A549 (cell line): Measurements from ENCODE around the gene METTL3. TPM values are rescaled to one million over a fixed set of nuclear protein-coding genes. Genes with fewer than 3 reads are reported as not detected.

Source experiments
- ATAC-seq, 2 experiments: fragments of 200-7000 bp in 1 of 2; fragments of >200 bp in 1 of 2; cut with Nextera tagmentation in 1 of 2; cut with Tn5 transposase in 1 of 2; 3 replicates each; pipeline versions ENCODE4 v1.8.0 to v1.9.1; 2018 to 2020; ENCODE audit warnings: mild to moderate bottlenecking in 1 of 2, moderate library complexity in 1 of 2
- CTCF ChIA-PET: fragments of 300-600 bp; sonication (Branson Sonifier 250); formaldehyde crosslinking; extraction: SDS; loops from one replicate; lab custom pipeline; 2021; ENCODE audit warnings: antibody characterized with exemption, inconsistent platforms; lab: Yijun Ruan, JAX
- POLR2A ChIA-PET: fragments of 350-600 bp; formaldehyde crosslinking; extraction: SDS; loops from one replicate; lab custom pipeline; 2021; ENCODE audit warnings: antibody characterized with exemption, inconsistent platforms; lab: Yijun Ruan, JAX
- DNase-seq, 2 experiments: peaks; one replicate each; pipeline versions ENCODE4 v3.0.0 to v3.0.0-alpha.2; 2011 to 2016; ENCODE audit warnings: low read depth in 1 of 2, low spot score in 1 of 2
- FAIRE-seq: peaks from 2 replicates; lab custom pipeline; 2011; peaks lifted over from hg19 to GRCh38; lab: Jason Lieb, UNC
- H3K27ac ChIP-seq, 2 experiments: fragments of >200 bp; sonication (Bioruptor Twin); formaldehyde crosslinking; 3 replicates each; pipeline ENCODE4 v1.5.1; 2016 to 2017
- H3K4me1 ChIP-seq: fragments of >200 bp; sonication (Bioruptor Twin); formaldehyde crosslinking; 3 replicates; pipeline ENCODE4 v1.6.1; 2016
- H3K4me2 ChIP-seq: fragments of >200 bp; sonication (Bioruptor Twin); formaldehyde crosslinking; 3 replicates; pipeline ENCODE4 v1.6.1; 2016
- H3K4me3 ChIP-seq: fragments of >200 bp; sonication (Bioruptor Twin); formaldehyde crosslinking; 3 replicates; pipeline ENCODE4 v1.5.1; 2016
- H3K9me3 ChIP-seq: fragments of >200 bp; sonication (Bioruptor Twin); formaldehyde crosslinking; 3 replicates; pipeline ENCODE4 v1.6.1; 2016
- BCL3 ChIP-seq: fragments of >200 bp; sonication (Bioruptor Twin); formaldehyde crosslinking; IDR thresholded peaks from 3 replicates; pipeline ENCODE4 v1.6.1; 2016
- BHLHE40 ChIP-seq: IDR thresholded peaks from 2 replicates; pipeline ENCODE4 v1.6.1; 2012; ENCODE audit warnings: low read depth, low read length, inconsistent platforms
- CBX2 ChIP-seq: fragments of 200-600 bp; sonication (generic); IDR thresholded peaks from 2 replicates; pipeline ENCODE4 v1.6.1; 2016; ENCODE audit warnings: low read depth, mild to moderate bottlenecking, borderline replicate concordance
- CTCF ChIP-seq: fragments of >200 bp; sonication (Bioruptor Twin); formaldehyde crosslinking; IDR thresholded peaks from 3 replicates; pipeline ENCODE4 v1.5.1; 2016
- EHF ChIP-seq: fragments of 250-450 bp; sonication (Bioruptor Pico); IDR thresholded peaks from 2 replicates; pipeline ENCODE4 v1.5.0; 2020; ENCODE audit warnings: mild to moderate bottlenecking
- EP300 ChIP-seq, 2 experiments: fragments of >200 bp; sonication (Bioruptor Twin); formaldehyde crosslinking; IDR thresholded peaks; 2 replicates in 1 of 2; 3 replicates in 1 of 2; pipeline ENCODE4 v1.6.1; 2016 to 2017
- GATA3 ChIP-seq: IDR thresholded peaks from 2 replicates; pipeline ENCODE4 v1.6.1; 2012; ENCODE audit warnings: borderline replicate concordance
- HES2 ChIP-seq: fragments of >200 bp; sonication (Bioruptor Twin); formaldehyde crosslinking; IDR thresholded peaks from 2 replicates; pipeline ENCODE4 v1.6.1; 2016
- HOXB13 ChIP-seq: fragments of 250-450 bp; sonication (Bioruptor Pico); IDR thresholded peaks from 2 replicates; pipeline ENCODE4 v1.5.0; 2020; ENCODE audit warnings: low read depth, mild to moderate bottlenecking, moderate library complexity
- HOXB5 ChIP-seq: fragments of 250-450 bp; sonication (Bioruptor Pico); IDR thresholded peaks from 2 replicates; pipeline ENCODE4 v1.5.0; 2020; ENCODE audit warnings: mild to moderate bottlenecking, moderate library complexity
- JUN ChIP-seq, 2 experiments: fragments of >200 bp; sonication (Bioruptor Twin); formaldehyde crosslinking; IDR thresholded peaks; 2 replicates in 1 of 2; 3 replicates in 1 of 2; pipeline ENCODE4 v1.6.1; 2016 to 2017
- KDM1A ChIP-seq: fragments of 200-600 bp; sonication (generic); IDR thresholded peaks from 2 replicates; pipeline ENCODE4 v1.6.1; 2016; ENCODE audit warnings: low read depth, mild to moderate bottlenecking
- KDM5A ChIP-seq: fragments of 200-600 bp; sonication (generic); IDR thresholded peaks from 2 replicates; pipeline ENCODE4 v1.6.1; 2016; ENCODE audit warnings: antibody characterized with exemption, mild to moderate bottlenecking
- MAFK ChIP-seq: fragments of 450-650 bp; IDR thresholded peaks from 2 replicates; pipeline ENCODE4 v1.6.1; 2014; ENCODE audit not compliant: partially characterized antibody
- MAX ChIP-seq: IDR thresholded peaks from 2 replicates; pipeline ENCODE4 v1.6.1; 2012
- MAZ ChIP-seq: fragments of 150-350 bp; IDR thresholded peaks from 2 replicates; pipeline ENCODE4 v1.6.1; 2014; ENCODE audit warnings: antibody characterized with exemption, low read depth, low read length, borderline replicate concordance
- NFE2L2 ChIP-seq: fragments of 150-350 bp; conservative IDR thresholded peaks from 2 replicates; pipeline ENCODE4 v1.6.1; 2014; ENCODE audit warnings: low read length
- NR3C1 ChIP-seq: fragments of >200 bp; sonication (Bioruptor Twin); formaldehyde crosslinking; IDR thresholded peaks from 3 replicates; pipeline ENCODE4 v1.6.1; 2017
- PHF8 ChIP-seq: fragments of 200-600 bp; sonication (generic); IDR thresholded peaks from 2 replicates; pipeline ENCODE4 v1.6.1; 2016; ENCODE audit warnings: low read depth, mild to moderate bottlenecking, antibody characterized with exemption, moderate library complexity, borderline replicate concordance
- POLR2A ChIP-seq: IDR thresholded peaks from 2 replicates; pipeline ENCODE4 v1.6.1; 2012; ENCODE audit warnings: mild to moderate bottlenecking, low read length
- POLR2AphosphoS2 ChIP-seq: conservative IDR thresholded peaks from 2 replicates; pipeline ENCODE4 v1.6.1; 2012; ENCODE audit warnings: low read length, improper control_type of control experiment, inconsistent platforms
- RARB ChIP-seq: fragments of 250-450 bp; sonication (Bioruptor Pico); IDR thresholded peaks from 2 replicates; pipeline ENCODE4 v1.8.0; 2021; ENCODE audit warnings: mild to moderate bottlenecking, moderate library complexity
- RCOR1 ChIP-seq: fragments of 150-350 bp; IDR thresholded peaks from 2 replicates; pipeline ENCODE4 v1.6.1; 2014; ENCODE audit warnings: antibody characterized with exemption, low read length, low read depth
- RFX5 ChIP-seq: fragments of 450-650 bp; IDR thresholded peaks from 2 replicates; pipeline ENCODE4 v1.7.1; 2014; ENCODE audit warnings: antibody characterized with exemption, mild to moderate bottlenecking, moderate library complexity
- SMC3 ChIP-seq: fragments of >200 bp; sonication (Bioruptor Twin); formaldehyde crosslinking; IDR thresholded peaks from 3 replicates; pipeline ENCODE4 v1.6.1; 2018; ENCODE audit warnings: inconsistent platforms
- ZFP36 ChIP-seq: fragments of 450-650 bp; IDR thresholded peaks from 2 replicates; pipeline ENCODE4 v1.6.1; 2014; ENCODE audit warnings: borderline replicate concordance; ENCODE audit not compliant: partially characterized antibody
- WGBS: methylation state at CpG from one replicate; pipeline ENCODE4 v1.1.6; 2017; ENCODE audit errors: missing lambda C conversion rate; 5-methylcytosine and 5-hydroxymethylcytosine counted together
- polyA plus RNA-seq, 4 experiments: library from polyadenylated mRNA; depleted of rRNA in 3 of 4; stranded (reverse); fragments of >200 nt; fragmentation: RNase III in 1 of 4; extraction: RNeasy Plus Mini Kit Qiagen cat#74134 plus additional on column Dnase treatment in 1 of 4; gene quantifications; 2 replicates in 3 of 4; 3 replicates in 1 of 4; pipeline ENCODE4 v1.2.3, GENCODE V29; 2011 to 2017
- TF ChIP-seq, protein P1 (sequence below): IDR thresholded peaks from 2 replicates; pipeline ENCODE4 v1.6.1; 2012; ENCODE audit warnings: low read depth, borderline replicate concordance

The METTL3 gene
- polyA plus RNA-seq, 2 of the 4 experiments (the other 2 are of a cell fraction), result 63.2 to 103 TPM

DNA sequence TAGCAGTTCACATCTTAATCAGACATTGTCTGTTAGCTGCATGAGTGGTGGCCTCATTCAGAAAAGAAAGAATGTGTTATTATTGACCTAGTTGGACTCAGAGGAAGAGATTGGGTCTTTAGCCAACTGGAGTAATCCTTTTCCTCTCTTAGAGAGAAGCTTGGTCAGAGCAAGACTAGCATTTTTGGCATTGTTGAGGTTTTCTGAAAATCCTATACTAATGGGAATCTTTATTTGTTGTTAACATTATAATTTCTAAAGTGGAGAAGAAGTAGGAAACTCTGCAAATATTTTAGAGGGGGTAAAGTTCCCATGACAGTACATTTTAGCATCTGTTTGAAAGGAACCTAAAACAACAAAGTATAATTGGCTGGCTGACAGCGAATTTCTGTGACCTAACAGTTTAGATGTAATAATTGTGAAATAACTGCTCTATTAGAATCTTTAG, 24.5 kb downstream of the METTL3 start:
- CTCF ChIA-PET, result interaction anchor here (0.6 to 7.1 kb wide), 3 partner anchors 9 to 59 kb away, joined by 3 to 66 read pairs (median 41); partner anchors contain the start of genes RAB2B and TOX4
- TF ChIP-seq MAX, result no peak
- TF ChIP-seq RCOR1, result no peak
- TF ChIP-seq EHF (CRISPR knock-in tag), result no peak
- no peak for TF ChIP-seq POLR2AphosphoS2
- TF ChIP-seq NFE2L2, result no peak
- no peak for TF ChIP-seq BHLHE40
- TF ChIP-seq, all 56 proteins: peak for 0
- Histone ChIP-seq H3K9me3 (no peaks in the 10 kb centered on the region), H3K4me2 (no peak overlapping the region), H3K4me1 (no peaks in the 10 kb centered on the region), H3K27ac (no peak overlapping the region), H3K4me3 (no peak overlapping the region)
- DNase-seq (no peak), ATAC-seq (no peak), FAIRE-seq (no peak)
- 90% methylated on average over 1 of the region's 1 CpG for WGBS
- POLR2A ChIA-PET, result no interaction called here

DNA sequence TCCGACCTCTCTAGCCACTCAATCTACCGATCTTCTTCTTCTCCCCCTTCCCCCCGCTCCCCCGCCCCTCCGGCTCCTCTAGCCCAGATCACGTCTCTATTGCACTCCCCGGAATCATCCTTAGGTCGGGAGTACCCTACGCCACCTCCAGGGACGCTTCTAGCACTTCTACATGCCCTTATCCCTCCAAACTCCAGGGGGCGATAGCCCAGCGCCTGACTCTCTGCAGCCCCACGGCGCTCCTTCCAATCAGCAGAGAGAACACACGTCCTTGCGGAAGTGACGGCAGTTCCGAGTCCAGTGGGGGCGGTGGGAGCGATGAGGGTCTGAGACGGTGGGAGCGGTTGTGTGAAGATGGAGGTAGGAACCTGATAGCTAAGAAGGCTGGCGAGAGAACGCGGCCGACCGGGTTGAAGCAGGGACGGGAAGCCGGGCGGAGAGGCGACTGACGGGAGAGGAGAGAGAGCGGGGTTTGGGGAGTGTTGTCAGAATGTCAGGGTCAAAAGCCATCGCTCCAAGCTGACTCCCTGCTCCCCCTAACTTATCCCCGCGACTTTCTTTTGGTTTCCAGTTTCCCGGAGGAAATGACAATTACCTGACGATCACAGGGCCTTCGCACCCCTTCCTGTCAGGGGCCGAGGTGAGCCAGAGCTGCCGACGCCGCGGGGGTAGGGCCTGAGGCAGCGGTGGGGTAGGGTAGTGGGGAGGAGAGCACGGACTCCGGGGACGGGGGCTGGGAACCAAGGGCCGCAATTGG, 34.0 kb downstream of the METTL3 start, which contains the start of the genes RAB2B and TOX4:
Gene RAB2B (minus strand): TSS at position 35 of the 757 bp plus-strand sequence. CDS start 87 bp downstream, outside the sequence.
Gene TOX4 (plus strand): TSS at position 271 of the 757 bp plus-strand sequence. CDS start 84 bp downstream, at position 355.
- Histone ChIP-seq H3K4me2 (peak within 1 kb of the TSS; percentile 87), H3K27ac (peak within 1 kb of the TSS; percentile 72 to 91), H3K4me3 (peak within 1 kb of the TSS; percentile 78), H3K4me1 (peaks cover 12% of the 10 kb centered on the region), H3K9me3 (no peaks in the 10 kb centered on the region)
- ATAC-seq, result peak; percentile 97 to 100
- ChIA-PET CTCF (interaction anchor here (0.5 to 5.7 kb wide), 25 partner anchors 11 to 488 kb away, joined by 3 to 66 read pairs (median 3); partner anchors contain the start of genes CHD8 and METTL3), POLR2A (interaction anchor here (0.6 to 2.0 kb wide), 8 partner anchors 21 to 1674 kb away, joined by 3 to 13 read pairs (median 4); partner anchors contain the start of genes CHD8, METTL3 and SALL2)
- FAIRE-seq, result peak; percentile 90
- peak; percentile 91 to 99 for DNase-seq
- WGBS, result 2% methylated on average over 34 of the region's 49 CpGs
- peak in 1 of 2 experiments; percentile 16; a peak in 1 of 5 replicates for TF ChIP-seq EP300 (IDR thresholded peaks at IDR 0.05)
- TF ChIP-seq, protein P1, sequence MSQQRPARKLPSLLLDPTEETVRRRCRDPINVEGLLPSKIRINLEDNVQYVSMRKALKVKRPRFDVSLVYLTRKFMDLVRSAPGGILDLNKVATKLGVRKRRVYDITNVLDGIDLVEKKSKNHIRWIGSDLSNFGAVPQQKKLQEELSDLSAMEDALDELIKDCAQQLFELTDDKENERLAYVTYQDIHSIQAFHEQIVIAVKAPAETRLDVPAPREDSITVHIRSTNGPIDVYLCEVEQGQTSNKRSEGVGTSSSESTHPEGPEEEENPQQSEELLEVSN, result no peak
- TF ChIP-seq POLR2AphosphoS2, result no peak
- TF ChIP-seq PHF8, result peak; percentile 89; the same call in 1 of the 2 replicates
- no peak for TF ChIP-seq NFE2L2
- peak; percentile 53 for TF ChIP-seq KDM5A
- TF ChIP-seq MAFK, result no peak
- TF ChIP-seq MAZ, result 0 out of 2 replicates have a peak, but pooled peaks have one; percentile 43
- peak; percentile 84 for TF ChIP-seq CTCF
- TF ChIP-seq SMC3, result 0 out of 3 replicates have a peak, but pooled peaks have one; percentile 17
- 0 out of 2 replicates have a peak, but pooled peaks have one; percentile 21 for TF ChIP-seq RFX5
- no peak for TF ChIP-seq KDM1A
- peak; percentile 36 to 94; a peak in 3 of 5 replicates for TF ChIP-seq JUN (IDR thresholded peaks at IDR 0.05)
- TF ChIP-seq BCL3, result peak; percentile 49; the same call in 1 of the 3 replicates
- no peak for TF ChIP-seq HOXB13 (CRISPR knock-in tag)
- TF ChIP-seq NR3C1, result no peak
- TF ChIP-seq RARB (CRISPR knock-in tag), result 0 out of 2 replicates have a peak, but pooled peaks have one; percentile 24
- peak; percentile 65 for TF ChIP-seq POLR2A
- TF ChIP-seq HES2, result no peak
- TF ChIP-seq HOXB5 (CRISPR knock-in tag), result no peak
- peak; percentile 45; the same call in 1 of the 2 replicates for TF ChIP-seq GATA3
- no peak for TF ChIP-seq CBX2
- TF ChIP-seq ZFP36, result no peak
- peak; percentile 72 for TF ChIP-seq MAX
